LNCAP (cell line): ENCODE measurements around the gene DLL1.

ENCODE experiments used
- CTCF ChIP-seq: fragments of 450-650 bp; IDR thresholded peaks from 2 replicates; pipeline ENCODE4 v1.5.1; 2017; ENCODE audit warnings: mild to moderate bottlenecking

The DLL1 gene

GRCh38 chr6:170290296-170291128, at the start of gene DLL1:
TSS of gene DLL1 (minus strand) at chr6:170291078. CDS start at chr6:170290139, 939 bp downstream.
- no peak for TF ChIP-seq CTCF

- TF ChIP-seq CTCF = no peak
Measured at GRCh38 chr6:170329321-170329720, 38.4 kb upstream of the DLL1 start.

- TF ChIP-seq CTCF = no peak
Measured at GRCh38 chr6:170317718-170318117, 26.8 kb upstream of the DLL1 start.

- no peak for TF ChIP-seq CTCF
Measured at GRCh38 chr6:170317076-170317475, 26.2 kb upstream of the DLL1 start.

- TF ChIP-seq CTCF = no peak
Measured at GRCh38 chr6:170316071-170316470, 25.2 kb upstream of the DLL1 start.

- TF ChIP-seq CTCF = no peak
Measured at GRCh38 chr6:170314983-170315382, 24.1 kb upstream of the DLL1 start.

GRCh38 chr6:170313716-170314295, 22.9 kb upstream of the DLL1 start:
- no peak for TF ChIP-seq CTCF
